Measurements from ENCODE around the gene ADAMTS16.

The ADAMTS16 gene

DNA sequence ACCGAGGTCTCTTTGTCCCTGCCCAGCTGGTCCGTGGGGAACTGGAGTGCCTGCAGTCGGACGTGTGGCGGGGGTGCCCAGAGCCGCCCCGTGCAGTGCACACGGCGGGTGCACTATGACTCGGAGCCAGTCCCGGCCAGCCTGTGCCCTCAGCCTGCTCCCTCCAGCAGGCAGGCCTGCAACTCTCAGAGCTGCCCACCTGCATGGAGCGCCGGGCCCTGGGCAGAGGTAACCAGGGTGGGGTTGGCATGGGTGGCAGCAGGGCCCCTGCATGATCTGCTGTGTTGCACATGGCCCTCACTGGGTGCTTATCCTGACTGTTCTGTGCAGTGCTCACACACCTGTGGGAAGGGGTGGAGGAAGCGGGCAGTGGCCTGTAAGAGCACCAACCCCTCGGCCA is 163.1 kb downstream of the ADAMTS16 start:
- H2BK12ac ChIP-seq (ENCODE audit: low read length) = no peak overlapping the region
- H3K4ac ChIP-seq (ENCODE audit: low read length) = no peak overlapping the region
- no CpG with 5 or more reads among the region's 15 CpGs for WGBS, 2 donors (ENCODE audit: extremely low coverage in 2 of 2, insufficient read length in 2 of 2, insufficient replicate concordance in 1 of 2)
- H2AFZ ChIP-seq (ENCODE audit: low read length) = no peak overlapping the region
- no peaks in the 10 kb centered on the region for H3K27me3 ChIP-seq (ENCODE audit: control insufficient read depth in 3 of 3, insufficient read depth in 3 of 3, low read depth in 1 of 3, low read length in 3 of 3)
- H3K4me1 ChIP-seq (ENCODE audit: control insufficient read depth in 2 of 2, insufficient read depth in 1 of 2, low read depth in 1 of 2, low read length in 2 of 2) = peaks cover 0 to 5% of the 10 kb centered on the region in 2 donors
- H3K36me3 ChIP-seq (replicated peaks in 1 of 2; ENCODE audit: control insufficient read depth in 2 of 2, insufficient read depth in 2 of 2, low read length in 2 of 2) = no peaks in the 10 kb centered on the region
- peak overlapping the region; percentile 50 for H3K14ac ChIP-seq (ENCODE audit: low read length)
- no peak overlapping the region for H3K4me2 ChIP-seq (ENCODE audit: insufficient read depth, low read length, poor library complexity, severe bottlenecking)
- H3K18ac ChIP-seq (ENCODE audit: low read length) = peak overlapping the region; percentile 72
- H3K79me1 ChIP-seq (ENCODE audit: low read depth, low read length) = no peaks in the 10 kb centered on the region
- H2BK5ac ChIP-seq (ENCODE audit: low read length) = peak overlapping the region; percentile 44
- no peak overlapping the region for H3K4me3 ChIP-seq (ENCODE audit: low read length in 2 of 2)
- peak overlapping the region; percentile 81 for H2AK5ac ChIP-seq (ENCODE audit: low read depth, low read length)
- H4K8ac ChIP-seq (ENCODE audit: low read depth, low read length) = no peak overlapping the region
- H2BK120ac ChIP-seq (ENCODE audit: low read depth, low read length) = no peak overlapping the region
- H3K9me3 ChIP-seq (replicated peaks in 1 of 2; ENCODE audit: control insufficient read depth in 2 of 2, insufficient read depth in 1 of 2, low read depth in 1 of 2, low read length in 2 of 2) = peaks cover 0 to 8% of the 10 kb centered on the region in 2 donors
- H3K27ac ChIP-seq (replicated peaks; ENCODE audit: low read length) = no peak overlapping the region
- DNase-seq (ENCODE audit: low spot score) = no peak
- H2BK15ac ChIP-seq (ENCODE audit: low read length) = peak overlapping the region; percentile 22
- H4K91ac ChIP-seq (ENCODE audit: low read depth, low read length, poor library complexity) = no peak overlapping the region
- no peak overlapping the region for H3K9ac ChIP-seq (ENCODE audit: low read depth, low read length, poor library complexity)
- peak overlapping the region; percentile 48 for H3K23ac ChIP-seq (ENCODE audit: low read depth, low read length, poor library complexity)

DNA sequence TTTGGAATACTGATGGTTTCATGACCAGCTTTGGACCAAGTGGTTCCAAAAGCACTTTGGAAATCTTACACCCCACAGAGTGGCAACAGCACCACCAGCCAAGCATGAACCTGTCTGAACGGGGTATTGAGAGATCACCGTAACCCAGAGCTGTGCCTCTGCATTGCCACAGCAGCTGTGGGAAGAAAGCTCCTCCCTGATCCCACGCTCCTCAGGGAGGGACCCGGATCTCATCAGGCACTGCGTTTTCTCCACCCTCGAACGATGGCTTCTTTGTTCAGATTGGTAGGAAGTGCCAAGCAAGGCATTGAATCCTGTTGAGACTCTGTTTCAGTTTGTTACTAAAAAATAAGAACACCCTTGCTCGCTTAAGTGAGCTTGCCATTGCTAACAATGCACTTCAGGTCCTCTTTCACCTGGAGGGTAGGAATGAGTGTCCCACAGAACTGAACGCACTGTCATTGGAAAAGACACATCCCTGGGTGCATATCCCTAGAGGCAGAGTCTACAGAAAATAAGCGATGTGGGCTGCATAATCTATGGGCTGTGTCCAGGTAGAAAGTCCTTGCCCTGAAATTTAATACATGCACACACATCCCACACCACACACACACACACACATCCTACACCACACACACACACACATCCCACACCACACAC is 164.4 kb downstream of the ADAMTS16 start:
- H2BK5ac ChIP-seq (ENCODE audit: low read length) = no peak overlapping the region
- peak overlapping the region; percentile 8 for H2BK12ac ChIP-seq (ENCODE audit: low read length)
- WGBS, 2 donors (ENCODE audit: extremely low coverage in 2 of 2, insufficient read length in 2 of 2, insufficient replicate concordance in 1 of 2) = no CpG with 5 or more reads among the region's 10 CpGs
- H2BK120ac ChIP-seq (ENCODE audit: low read depth, low read length) = no peak overlapping the region
- H3K14ac ChIP-seq (ENCODE audit: low read length) = no peak overlapping the region
- H4K91ac ChIP-seq (ENCODE audit: low read depth, low read length, poor library complexity) = no peak overlapping the region
- peaks cover 0 to 3% of the 10 kb centered on the region in 2 donors for H3K4me1 ChIP-seq (ENCODE audit: control insufficient read depth in 2 of 2, insufficient read depth in 1 of 2, low read depth in 1 of 2, low read length in 2 of 2)
- no peak overlapping the region for H3K4ac ChIP-seq (ENCODE audit: low read length)
- H3K18ac ChIP-seq (ENCODE audit: low read length) = peak overlapping the region; percentile 5
- DNase-seq (ENCODE audit: low spot score) = no peak
- no peak overlapping the region for H3K27ac ChIP-seq (replicated peaks; ENCODE audit: low read length)
- H3K79me1 ChIP-seq (ENCODE audit: low read depth, low read length) = no peaks in the 10 kb centered on the region
- H3K27me3 ChIP-seq (ENCODE audit: control insufficient read depth in 3 of 3, insufficient read depth in 3 of 3, low read depth in 1 of 3, low read length in 3 of 3) = no peaks in the 10 kb centered on the region
- H3K23ac ChIP-seq (ENCODE audit: low read depth, low read length, poor library complexity) = no peak overlapping the region
- H3K9ac ChIP-seq (ENCODE audit: low read depth, low read length, poor library complexity) = peak overlapping the region; percentile 33
- H3K4me2 ChIP-seq (ENCODE audit: insufficient read depth, low read length, poor library complexity, severe bottlenecking) = no peak overlapping the region
- no peak overlapping the region for H4K8ac ChIP-seq (ENCODE audit: low read depth, low read length)
- H3K4me3 ChIP-seq (ENCODE audit: low read length in 2 of 2) = no peak overlapping the region
- H2BK15ac ChIP-seq (ENCODE audit: low read length) = no peak overlapping the region
- H2AFZ ChIP-seq (ENCODE audit: low read length) = no peak overlapping the region
- H3K9me3 ChIP-seq (replicated peaks in 1 of 2; ENCODE audit: control insufficient read depth in 2 of 2, insufficient read depth in 1 of 2, low read depth in 1 of 2, low read length in 2 of 2) = peaks cover 0 to 8% of the 10 kb centered on the region in 2 donors
- no peak overlapping the region for H2AK5ac ChIP-seq (ENCODE audit: low read depth, low read length)
- H3K36me3 ChIP-seq (replicated peaks in 1 of 2; ENCODE audit: control insufficient read depth in 2 of 2, insufficient read depth in 2 of 2, low read length in 2 of 2) = no peaks in the 10 kb centered on the region

- H4K8ac ChIP-seq (ENCODE audit: low read depth, low read length) = no peak overlapping the region
- H2AFZ ChIP-seq (ENCODE audit: low read length) = no peak overlapping the region
- H3K4me2 ChIP-seq (ENCODE audit: insufficient read depth, low read length, poor library complexity, severe bottlenecking) = no peak overlapping the region
- no peak overlapping the region for H2AK5ac ChIP-seq (ENCODE audit: low read depth, low read length)
- H2BK5ac ChIP-seq (ENCODE audit: low read length) = no peak overlapping the region
- peaks cover 0 to 5% of the 10 kb centered on the region in 2 donors for H3K9me3 ChIP-seq (replicated peaks in 1 of 2; ENCODE audit: control insufficient read depth in 2 of 2, insufficient read depth in 1 of 2, low read depth in 1 of 2, low read length in 2 of 2)
- no peak overlapping the region for H3K23ac ChIP-seq (ENCODE audit: low read depth, low read length, poor library complexity)
- H3K79me1 ChIP-seq (ENCODE audit: low read depth, low read length) = no peaks in the 10 kb centered on the region
- H3K9ac ChIP-seq (ENCODE audit: low read depth, low read length, poor library complexity) = no peak overlapping the region
- peak overlapping the region; percentile 86 for H3K18ac ChIP-seq (ENCODE audit: low read length)
- H3K4ac ChIP-seq (ENCODE audit: low read length) = no peak overlapping the region
- no peak overlapping the region for H2BK15ac ChIP-seq (ENCODE audit: low read length)
- no peak overlapping the region for H3K4me3 ChIP-seq (ENCODE audit: low read length in 2 of 2)
- no peak overlapping the region for H3K27ac ChIP-seq (replicated peaks; ENCODE audit: low read length)
- H2BK120ac ChIP-seq (ENCODE audit: low read depth, low read length) = peak overlapping the region; percentile 47
- no CpG with 5 or more reads among the region's 7 CpGs for WGBS, 2 donors (ENCODE audit: extremely low coverage in 2 of 2, insufficient read length in 2 of 2, insufficient replicate concordance in 1 of 2)
- peaks cover 0 to 3% of the 10 kb centered on the region in 2 donors for H3K4me1 ChIP-seq (ENCODE audit: control insufficient read depth in 2 of 2, insufficient read depth in 1 of 2, low read depth in 1 of 2, low read length in 2 of 2)
- DNase-seq (ENCODE audit: low spot score) = no peak
- no peak overlapping the region for H3K14ac ChIP-seq (ENCODE audit: low read length)
- no peak overlapping the region for H2BK12ac ChIP-seq (ENCODE audit: low read length)
- no peaks in the 10 kb centered on the region for H3K27me3 ChIP-seq (ENCODE audit: control insufficient read depth in 3 of 3, insufficient read depth in 3 of 3, low read depth in 1 of 3, low read length in 3 of 3)
- no peak overlapping the region for H4K91ac ChIP-seq (ENCODE audit: low read depth, low read length, poor library complexity)
- no peaks in the 10 kb centered on the region for H3K36me3 ChIP-seq (replicated peaks in 1 of 2; ENCODE audit: control insufficient read depth in 2 of 2, insufficient read depth in 2 of 2, low read length in 2 of 2)
Observed at GRCh38 chr5:5306696-5307095, 166.6 kb downstream of the ADAMTS16 start.

- Histone ChIP-seq H3K79me1 (ENCODE audit: low read depth, low read length) (no peaks in the 10 kb centered on the region), H2BK12ac (ENCODE audit: low read length) (no peak overlapping the region), H3K9me3 (replicated peaks in 1 of 2; ENCODE audit: control insufficient read depth in 2 of 2, insufficient read depth in 1 of 2, low read depth in 1 of 2, low read length in 2 of 2) (no peaks in the 10 kb centered on the region), H3K18ac (ENCODE audit: low read length) (no peak overlapping the region), H3K4me1 (ENCODE audit: control insufficient read depth in 2 of 2, insufficient read depth in 1 of 2, low read depth in 1 of 2, low read length in 2 of 2) (peaks cover 0 to 8% of the 10 kb centered on the region in 2 donors), H3K4me3 (ENCODE audit: low read length in 2 of 2) (no peak overlapping the region), H2BK5ac (ENCODE audit: low read length) (no peak overlapping the region), H2AK5ac (ENCODE audit: low read depth, low read length) (no peak overlapping the region), H2AFZ (ENCODE audit: low read length) (no peak overlapping the region), H2BK120ac (ENCODE audit: low read depth, low read length) (no peak overlapping the region), H3K27me3 (ENCODE audit: control insufficient read depth in 3 of 3, insufficient read depth in 3 of 3, low read depth in 1 of 3, low read length in 3 of 3) (no peaks in the 10 kb centered on the region), H3K36me3 (replicated peaks in 1 of 2; ENCODE audit: control insufficient read depth in 2 of 2, insufficient read depth in 2 of 2, low read length in 2 of 2) (no peaks in the 10 kb centered on the region), H3K23ac (ENCODE audit: low read depth, low read length, poor library complexity) (no peak overlapping the region), H3K4me2 (ENCODE audit: insufficient read depth, low read length, poor library complexity, severe bottlenecking) (no peak overlapping the region), H2BK15ac (ENCODE audit: low read length) (peak overlapping the region; percentile 87), H4K91ac (ENCODE audit: low read depth, low read length, poor library complexity) (no peak overlapping the region), H4K8ac (ENCODE audit: low read depth, low read length) (no peak overlapping the region), H3K27ac (replicated peaks; ENCODE audit: low read length) (no peak overlapping the region), H3K14ac (ENCODE audit: low read length) (peak overlapping the region; percentile 98), H3K9ac (ENCODE audit: low read depth, low read length, poor library complexity) (peak overlapping the region; percentile 66), H3K4ac (ENCODE audit: low read length) (no peak overlapping the region)
- no CpG with 5 or more reads among the region's 5 CpGs for WGBS, 2 donors (ENCODE audit: extremely low coverage in 2 of 2, insufficient read length in 2 of 2, insufficient replicate concordance in 1 of 2)
- no peak for DNase-seq (ENCODE audit: low spot score)
Observed at GRCh38 chr5:5308319-5308718, 168.2 kb downstream of the ADAMTS16 start.
